IMR-90 (cell line): Measurements from ENCODE around the gene HNRNPC. TPM values are rescaled to one million over a fixed set of nuclear protein-coding genes. Genes with fewer than 3 reads are reported as not detected.

ENCODE experiments used
- ATAC-seq: fragments of 200-7000 bp; cut with Tn5 transposase; 2 replicates; pipeline ENCODE4 v1.9.1; 2020; ENCODE audit warnings: low read depth, mild to moderate bottlenecking, moderate library complexity
- BruUV-seq: library from RNA; stranded (reverse); fragments of 400-500 nt; replicated peaks from 2 replicates; lab custom pipeline; 2021; lab: Mats Ljungman, UMichigan
- CTCF ChIA-PET: fragments of 300-600 bp; formaldehyde crosslinking; extraction: SDS; loops from one replicate; lab custom pipeline; 2021; ENCODE audit warnings: antibody characterized with exemption; lab: Yijun Ruan, JAX
- POLR2A ChIA-PET: fragments of 300-600 bp; sonication (Branson Sonifier 250); formaldehyde crosslinking; loops from one replicate; lab custom pipeline; 2022; ENCODE audit warnings: antibody characterized with exemption; ENCODE audit not compliant: unreplicated experiment; lab: Charles Lee
- DNase-seq: peaks from one replicate; pipeline ENCODE4 v3.0.0; 2013
- H2AFZ ChIP-seq: replicated peaks from 2 replicates; pipeline ENCODE3; 2013; ENCODE audit warnings: low read length, mild to moderate bottlenecking; ENCODE audit not compliant: poor library complexity
- H2AK5ac ChIP-seq: 2 replicates; pipeline ENCODE4 v1.6.1; 2013; ENCODE audit warnings: low read depth, low read length, inconsistent platforms
- H2AK9ac ChIP-seq: replicated peaks from 2 replicates; pipeline ENCODE3; 2013; ENCODE audit warnings: mild to moderate bottlenecking, low read depth, low read length, moderate library complexity; ENCODE audit not compliant: poor library complexity
- H2BK120ac ChIP-seq: 2 replicates; pipeline ENCODE4 v1.6.1; 2013; ENCODE audit warnings: low read depth, low read length, inconsistent platforms
- H2BK15ac ChIP-seq: 3 replicates; pipeline ENCODE4 v1.6.1; 2013; ENCODE audit warnings: low read depth, low read length, inconsistent platforms
- H2BK20ac ChIP-seq: 2 replicates; pipeline ENCODE4 v1.6.1; 2013; ENCODE audit warnings: low read depth, mild to moderate bottlenecking, inconsistent platforms, low read length, moderate library complexity
- H2BK5ac ChIP-seq: 2 replicates; pipeline ENCODE4 v1.6.1; 2013; ENCODE audit warnings: mild to moderate bottlenecking, low read depth, low read length, inconsistent platforms; ENCODE audit not compliant: poor library complexity, severe bottlenecking
- H3K14ac ChIP-seq: replicated peaks from 2 replicates; pipeline ENCODE4 v1.6.1; 2013; ENCODE audit warnings: low read depth, low read length, inconsistent platforms
- H3K18ac ChIP-seq: 2 replicates; pipeline ENCODE4 v1.6.1; 2013; ENCODE audit warnings: low read depth, low read length, control low read depth
- H3K23ac ChIP-seq: 2 replicates; pipeline ENCODE4 v1.6.1; 2013; ENCODE audit warnings: low read depth, low read length, inconsistent platforms
- H3K27ac ChIP-seq: 2 replicates; pipeline ENCODE4 v1.5.1; 2013; ENCODE audit warnings: mild to moderate bottlenecking, control low read depth, low read length; ENCODE audit not compliant: insufficient read depth
- H3K27me3 ChIP-seq: 2 replicates; pipeline ENCODE4 v1.6.1; 2013; ENCODE audit warnings: low read length; ENCODE audit not compliant: control insufficient read depth, insufficient read depth
- H3K36me3 ChIP-seq: 2 replicates; pipeline ENCODE4 v1.6.1; 2013; ENCODE audit warnings: low read length, mixed read lengths; ENCODE audit not compliant: control insufficient read depth, insufficient read depth
- H3K4ac ChIP-seq: 2 replicates; pipeline ENCODE4 v1.6.1; 2013; ENCODE audit warnings: low read depth, low read length, inconsistent platforms
- H3K4me1 ChIP-seq: 2 replicates; pipeline ENCODE4 v1.6.1; 2013; ENCODE audit warnings: low read length, mixed read lengths; ENCODE audit not compliant: control insufficient read depth, insufficient read depth
- H3K4me2 ChIP-seq: 2 replicates; pipeline ENCODE4 v1.6.1; 2013; ENCODE audit warnings: low read depth, mild to moderate bottlenecking, control low read depth, low read length, moderate library complexity
- H3K4me3 ChIP-seq: 2 replicates; pipeline ENCODE4 v1.5.1; 2013; ENCODE audit warnings: low read depth, mild to moderate bottlenecking, control low read depth, low read length, moderate library complexity; ENCODE audit not compliant: insufficient read depth
- H3K56ac ChIP-seq: 2 replicates; pipeline ENCODE4 v1.6.1; 2013; ENCODE audit warnings: low read length, inconsistent platforms; ENCODE audit not compliant: insufficient read depth; ENCODE audit errors: extremely low read depth
- H3K79me1 ChIP-seq, 2 experiments: 2 replicates each; pipeline ENCODE4 v1.6.1; 2013; ENCODE audit warnings: low read length in 2 of 2, inconsistent platforms in 1 of 2, low read depth in 1 of 2
- H3K9ac ChIP-seq: 2 replicates; pipeline ENCODE4 v1.6.1; 2013; ENCODE audit warnings: low read depth, low read length, control low read depth
- H3K9me1 ChIP-seq: 2 replicates; pipeline ENCODE4 v1.6.1; 2013; ENCODE audit warnings: low read length, inconsistent platforms; ENCODE audit not compliant: insufficient read depth
- H3K9me3 ChIP-seq: 2 replicates; pipeline ENCODE4 v1.6.1; 2013; ENCODE audit warnings: low read length; ENCODE audit not compliant: control insufficient read depth, insufficient read depth
- H4K20me1 ChIP-seq: 2 replicates; pipeline ENCODE4 v1.6.1; 2013; ENCODE audit warnings: low read length, inconsistent platforms; ENCODE audit not compliant: insufficient read depth
- H4K5ac ChIP-seq: 2 replicates; pipeline ENCODE4 v1.6.1; 2013; ENCODE audit warnings: mild to moderate bottlenecking, low read depth, low read length, control low read depth
- H4K8ac ChIP-seq, 2 experiments: 2 replicates each; pipeline ENCODE4 v1.6.1; 2013; ENCODE audit warnings: low read depth in 2 of 2, low read length in 2 of 2, control low read depth in 1 of 2, inconsistent platforms in 1 of 2
- H4K91ac ChIP-seq: 2 replicates; pipeline ENCODE4 v1.6.1; 2013; ENCODE audit warnings: low read depth, low read length, inconsistent platforms; ENCODE audit not compliant: insufficient read depth
- BHLHE40 ChIP-seq: fragments of 150-350 bp; IDR thresholded peaks from 2 replicates; pipeline ENCODE4 v1.6.1; 2016; ENCODE audit warnings: mild to moderate bottlenecking, low read depth, low read length
- CEBPB ChIP-seq: IDR thresholded peaks from 2 replicates; pipeline ENCODE4 v1.6.1; 2012; ENCODE audit warnings: low read depth, low read length, improper control_type of control experiment
- CHD1 ChIP-seq: IDR thresholded peaks from 2 replicates; pipeline ENCODE4 v1.6.1; 2012; ENCODE audit warnings: low read depth, low read length, improper control_type of control experiment
- FOS ChIP-seq: fragments of 150-350 bp; IDR thresholded peaks from 2 replicates; pipeline ENCODE4 v1.6.1; 2016; ENCODE audit warnings: low read depth, low read length
- MAFK ChIP-seq: IDR thresholded peaks from 2 replicates; pipeline ENCODE4 v1.6.1; 2012; ENCODE audit warnings: low read depth, low read length, improper control_type of control experiment
- MAZ ChIP-seq: IDR thresholded peaks from 2 replicates; pipeline ENCODE4 v1.6.1; 2012; ENCODE audit warnings: low read depth, mild to moderate bottlenecking, low read length, improper control_type of control experiment, moderate library complexity, borderline replicate concordance
- MXI1 ChIP-seq: IDR thresholded peaks from 2 replicates; pipeline ENCODE4 v1.6.1; 2012; ENCODE audit warnings: low read depth, mild to moderate bottlenecking, low read length, moderate library complexity, borderline replicate concordance
- NFE2L2 ChIP-seq: fragments of 150-350 bp; IDR thresholded peaks from 2 replicates; pipeline ENCODE4 v1.6.1; 2016; ENCODE audit warnings: low read depth, mild to moderate bottlenecking, low read length
- POLR2A ChIP-seq: IDR thresholded peaks from 2 replicates; pipeline ENCODE4 v1.6.1; 2012; ENCODE audit warnings: mild to moderate bottlenecking, low read depth, low read length
- RAD21 ChIP-seq: IDR thresholded peaks from 2 replicates; pipeline ENCODE4 v1.6.1; 2012; ENCODE audit warnings: low read length, improper control_type of control experiment
- RCOR1 ChIP-seq: IDR thresholded peaks from 2 replicates; pipeline ENCODE4 v1.6.1; 2012; ENCODE audit warnings: mild to moderate bottlenecking, low read length, improper control_type of control experiment; ENCODE audit not compliant: insufficient replicate concordance
- RFX5 ChIP-seq: IDR thresholded peaks from 2 replicates; pipeline ENCODE4 v1.8.0; 2012; ENCODE audit warnings: low read depth, mild to moderate bottlenecking, low read length, moderate library complexity
- SMC3 ChIP-seq: fragments of 150-350 bp; IDR thresholded peaks from 2 replicates; pipeline ENCODE4 v1.6.1; 2016; ENCODE audit warnings: low read depth, mild to moderate bottlenecking, antibody characterized with exemption, low read length, moderate library complexity
- WGBS, 2 experiments: methylation state at CpG; one replicate each; pipeline versions ENCODE4 v1.1.5 to v1.1.7; 2013; ENCODE audit warnings: missing lambda C conversion rate in 2 of 2; ENCODE audit not compliant: insufficient read length in 1 of 2; ENCODE audit errors: extremely low coverage in 2 of 2; 5-methylcytosine and 5-hydroxymethylcytosine counted together
- dilution Hi-C: fragments of 300-500 bp; cut with HindIII; formaldehyde crosslinking; loops from one replicate; pipeline ENCODE4 v1.14.3; 2018; ENCODE audit warnings: low sequenced_read_pairs; ENCODE audit not compliant: unreplicated experiment
- in situ Hi-C: fragments of 300-500 bp; cut with MboI; formaldehyde crosslinking; loops from 3 replicates; pipeline ENCODE4 v1.14.3; 2019; ENCODE audit warnings: low sequenced_read_pairs, inconsistent platforms, mixed read lengths
- intact Hi-C: fragments of 100-400 bp; cut with micrococcal nuclease; formaldehyde crosslinking; loops from 2 replicates; pipeline ENCODE4 v1.10.0; 2022
- polyA plus RNA-seq, 3 experiments: library from polyadenylated mRNA; depleted of rRNA; stranded (reverse); fragments of >200 nt; gene quantifications; 2 replicates each; pipeline ENCODE4 v1.2.3, GENCODE V29; 2012; ENCODE audit warnings: low replicate concordance in 1 of 3
- total RNA-seq: library from RNA; depleted of rRNA; stranded (reverse); fragments of >200 nt; gene quantifications from 2 replicates; pipeline ENCODE4 v1.2.3, GENCODE V29; 2012
- TF ChIP-seq, protein P1 (sequence below): fragments of 150-350 bp; IDR thresholded peaks from 2 replicates; pipeline ENCODE4 v1.6.1; 2017; ENCODE audit warnings: mild to moderate bottlenecking, antibody characterized with exemption, low read length, low read depth

Gene HNRNPC
- total and polyA plus RNA-seq, 2 of the 4 experiments (the other 2 are of a cell fraction), result 308 to 615 TPM

DNA sequence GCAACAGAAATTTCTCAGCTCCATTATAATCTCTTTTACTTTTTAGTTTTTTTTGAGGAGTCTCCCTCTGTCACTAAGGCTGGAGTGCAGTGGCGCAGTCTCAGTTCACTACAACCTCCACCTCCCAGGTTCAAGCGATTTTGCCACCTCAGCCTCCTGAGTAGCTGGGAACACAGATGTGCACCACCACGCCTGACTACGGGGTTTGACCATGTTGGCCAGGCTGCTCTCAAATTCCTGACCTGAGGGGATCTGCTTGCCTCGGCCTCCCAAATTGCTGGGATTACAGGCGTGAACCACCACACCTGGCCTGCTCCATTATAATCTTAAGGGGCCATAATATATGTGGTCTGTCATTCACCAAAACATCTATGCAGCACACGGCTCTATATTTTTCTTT, 23.4 kb downstream of the HNRNPC start:
- H2BK120ac ChIP-seq, result no peak overlapping the region
- no peak overlapping the region for H2AK5ac ChIP-seq
- peaks cover 4% of the 10 kb centered on the region for H3K9me1 ChIP-seq
- no peak overlapping the region for H3K9ac ChIP-seq
- H2BK15ac ChIP-seq, result no peak overlapping the region
- H3K79me1 ChIP-seq, result peaks cover 8 to 48% of the 10 kb centered on the region in 2 experiments; a peak in 3 of 4 replicates
- peaks cover 99% of the 10 kb centered on the region for H4K20me1 ChIP-seq
- in situ Hi-C loops, result no loop called here
- H3K27ac ChIP-seq, result no peak overlapping the region
- H3K4me1 ChIP-seq, result peaks cover 3% of the 10 kb centered on the region; the same call in 1 of the 2 replicates
- TF ChIP-seq MXI1 (no peak), RFX5 (no peak), FOS (no peak), POLR2A (no peak), MAZ (no peak), NFE2L2 (no peak), BHLHE40 (no peak), CEBPB (no peak), CHD1 (no peak), SMC3 (no peak), RCOR1 (no peak), MAFK (no peak), RAD21 (no peak)
- TF ChIP-seq, protein P1, sequence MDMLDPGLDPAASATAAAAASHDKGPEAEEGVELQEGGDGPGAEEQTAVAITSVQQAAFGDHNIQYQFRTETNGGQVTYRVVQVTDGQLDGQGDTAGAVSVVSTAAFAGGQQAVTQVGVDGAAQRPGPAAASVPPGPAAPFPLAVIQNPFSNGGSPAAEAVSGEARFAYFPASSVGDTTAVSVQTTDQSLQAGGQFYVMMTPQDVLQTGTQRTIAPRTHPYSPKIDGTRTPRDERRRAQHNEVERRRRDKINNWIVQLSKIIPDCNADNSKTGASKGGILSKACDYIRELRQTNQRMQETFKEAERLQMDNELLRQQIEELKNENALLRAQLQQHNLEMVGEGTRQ, result no peak
- H3K36me3 ChIP-seq, result peaks cover 39% of the 10 kb centered on the region
- BruUV-seq, result no TSS peak
- no peak overlapping the region for H2BK20ac ChIP-seq
- no peak overlapping the region for H3K4me3 ChIP-seq
- ChIA-PET POLR2A (no interaction called here), CTCF (no interaction called here)
- H3K4me2 ChIP-seq, result no peak overlapping the region
- H4K91ac ChIP-seq, result no peak overlapping the region
- H4K5ac ChIP-seq, result no peak overlapping the region
- H3K9me3 ChIP-seq, result no peaks in the 10 kb centered on the region
- H3K27me3 ChIP-seq, result no peaks in the 10 kb centered on the region
- no peak overlapping the region for H2AFZ ChIP-seq
- H3K56ac ChIP-seq, result no peak overlapping the region
- H3K18ac ChIP-seq, result no peak overlapping the region
- H2BK5ac ChIP-seq, result no peak overlapping the region
- DNase-seq, result no peak
- intact Hi-C loops, result loop anchor here (10.0 kb wide), 1 partner anchor 309 kb away; no protein-coding TSS in a partner anchor
- WGBS, 2 experiments, result 91% methylated on average over 4 of the region's 7 CpGs; no CpG with 5 or more reads in 1 of the 2 experiments
- no peak overlapping the region for H3K14ac ChIP-seq
- no peak overlapping the region for H3K23ac ChIP-seq
- ATAC-seq, result no peak
- dilution Hi-C loops, result no loop called here
- H4K8ac ChIP-seq, result no peak overlapping the region
- no peak overlapping the region for H2AK9ac ChIP-seq
- no peak overlapping the region for H3K4ac ChIP-seq
